Choroid plexus epithelial cell (primary cell): ENCODE data around the gene FHOD1.

Source experiments
- DNase-seq: peaks from one replicate; pipeline ENCODE4 v3.0.0-alpha.2; 2010; ENCODE audit warnings: low read depth
- H3K4me3 ChIP-seq: 2 replicates; pipeline ENCODE4 v1.5.1; 2011; ENCODE audit warnings: low read depth, mild to moderate bottlenecking, control low read depth, low read length, moderate library complexity
- TF ChIP-seq, protein P1 (sequence below): conservative IDR thresholded peaks from 2 replicates; pipeline ENCODE4 v1.5.1; 2011; ENCODE audit warnings: low read depth, mild to moderate bottlenecking, control low read depth, inconsistent platforms, low read length, moderate library complexity

FHOD1 gene

DNA sequence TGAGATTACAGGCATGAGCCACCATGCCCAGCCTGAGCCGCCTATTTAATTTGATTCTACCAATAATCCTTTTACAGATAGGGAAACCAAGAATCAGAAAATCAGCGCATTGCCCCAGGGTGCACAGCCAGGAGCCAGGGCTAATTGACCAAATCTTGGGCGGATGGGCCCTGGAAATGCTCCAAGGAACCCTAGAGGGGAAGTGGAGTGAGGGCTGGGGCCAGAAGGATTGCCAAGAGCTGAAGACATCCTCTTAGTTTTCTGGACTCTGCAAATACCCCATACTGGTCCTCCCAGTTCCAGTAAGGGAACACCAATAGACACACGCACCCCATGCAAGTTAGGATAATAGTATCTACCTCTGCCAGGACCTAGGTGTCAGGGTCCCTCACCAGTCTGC is 3.8 kb downstream of the FHOD1 start:
- no peak for DNase-seq
- TF ChIP-seq, protein P1, sequence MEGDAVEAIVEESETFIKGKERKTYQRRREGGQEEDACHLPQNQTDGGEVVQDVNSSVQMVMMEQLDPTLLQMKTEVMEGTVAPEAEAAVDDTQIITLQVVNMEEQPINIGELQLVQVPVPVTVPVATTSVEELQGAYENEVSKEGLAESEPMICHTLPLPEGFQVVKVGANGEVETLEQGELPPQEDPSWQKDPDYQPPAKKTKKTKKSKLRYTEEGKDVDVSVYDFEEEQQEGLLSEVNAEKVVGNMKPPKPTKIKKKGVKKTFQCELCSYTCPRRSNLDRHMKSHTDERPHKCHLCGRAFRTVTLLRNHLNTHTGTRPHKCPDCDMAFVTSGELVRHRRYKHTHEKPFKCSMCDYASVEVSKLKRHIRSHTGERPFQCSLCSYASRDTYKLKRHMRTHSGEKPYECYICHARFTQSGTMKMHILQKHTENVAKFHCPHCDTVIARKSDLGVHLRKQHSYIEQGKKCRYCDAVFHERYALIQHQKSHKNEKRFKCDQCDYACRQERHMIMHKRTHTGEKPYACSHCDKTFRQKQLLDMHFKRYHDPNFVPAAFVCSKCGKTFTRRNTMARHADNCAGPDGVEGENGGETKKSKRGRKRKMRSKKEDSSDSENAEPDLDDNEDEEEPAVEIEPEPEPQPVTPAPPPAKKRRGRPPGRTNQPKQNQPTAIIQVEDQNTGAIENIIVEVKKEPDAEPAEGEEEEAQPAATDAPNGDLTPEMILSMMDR: no peak
- no peak overlapping the region for H3K4me3 ChIP-seq

DNA sequence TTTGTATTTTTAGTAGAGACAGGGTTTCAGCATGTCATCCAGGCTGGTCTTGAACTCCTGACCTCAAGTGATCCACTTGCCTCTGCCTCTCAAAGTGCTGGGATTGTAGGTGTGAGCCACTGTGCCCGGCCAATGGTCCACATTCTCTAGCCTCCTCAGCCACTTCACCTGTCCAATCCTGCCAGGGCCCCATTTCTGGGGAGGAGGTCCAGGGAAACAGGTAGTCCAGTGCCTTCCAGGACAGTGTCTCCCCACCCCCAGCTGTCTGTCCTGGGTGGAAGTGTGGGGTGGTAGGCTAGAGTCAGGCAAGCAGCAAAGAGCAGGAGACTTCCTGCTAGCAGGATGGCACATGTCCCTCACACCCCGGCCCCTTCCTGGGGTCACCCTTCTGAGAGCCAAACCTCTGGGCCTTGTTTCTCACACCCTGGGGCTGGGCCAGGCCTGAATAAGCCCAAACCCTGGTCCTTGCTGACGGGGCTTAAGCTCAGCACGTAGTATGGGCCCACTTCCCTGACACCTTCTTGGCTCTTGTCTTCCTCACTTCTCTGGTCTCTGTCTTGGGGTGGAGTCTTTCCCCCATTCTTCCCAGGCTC is 5.0 kb downstream of the FHOD1 start:
- no peak overlapping the region for H3K4me3 ChIP-seq
- TF ChIP-seq, protein P1: no peak
- DNase-seq: no peak

DNA sequence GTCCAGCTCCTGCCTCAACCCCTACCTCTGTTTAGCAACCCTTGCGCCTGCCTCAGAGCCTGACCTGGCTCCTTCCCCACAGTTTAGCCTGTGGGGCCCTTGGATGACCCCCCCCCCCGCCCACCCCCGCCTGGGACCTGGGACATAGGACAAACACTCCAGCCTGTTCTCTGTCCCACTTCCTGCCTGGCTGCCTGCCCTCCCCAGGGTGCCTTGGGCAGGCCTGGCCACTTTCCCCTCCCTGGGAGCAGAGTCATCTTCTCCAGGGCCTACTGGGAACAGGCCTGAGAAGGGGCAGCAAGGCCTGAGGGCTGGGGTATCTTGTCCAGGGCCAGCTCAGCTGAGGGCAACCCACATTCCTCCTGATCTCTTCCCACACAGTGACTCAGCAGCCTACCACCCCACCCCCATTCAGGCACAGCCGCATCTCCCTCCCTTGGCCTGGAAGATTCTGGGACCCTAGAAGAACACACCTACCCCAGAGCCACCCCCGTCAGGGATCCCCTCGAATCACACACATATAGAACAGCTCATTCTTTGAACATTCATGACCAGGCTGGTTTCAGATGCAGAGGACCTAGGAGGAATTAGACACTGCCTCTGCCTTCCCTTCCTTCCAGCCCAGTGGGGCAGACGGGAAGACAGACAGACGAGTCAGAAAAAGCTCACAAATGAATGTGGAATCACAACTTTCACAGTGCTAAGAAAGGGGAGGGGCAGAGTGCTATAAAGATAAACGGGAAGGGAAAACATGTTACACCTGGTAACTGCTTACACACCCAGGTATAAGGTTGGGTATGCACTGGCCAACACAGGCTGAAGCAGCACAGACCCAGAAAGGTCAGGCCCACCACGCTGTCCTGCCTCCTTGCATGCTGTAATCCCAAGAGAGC is 6.0 kb downstream of the FHOD1 start:
- DNase-seq: peak; percentile 73
- no peak overlapping the region for H3K4me3 ChIP-seq
- TF ChIP-seq, protein P1: no peak

DNA sequence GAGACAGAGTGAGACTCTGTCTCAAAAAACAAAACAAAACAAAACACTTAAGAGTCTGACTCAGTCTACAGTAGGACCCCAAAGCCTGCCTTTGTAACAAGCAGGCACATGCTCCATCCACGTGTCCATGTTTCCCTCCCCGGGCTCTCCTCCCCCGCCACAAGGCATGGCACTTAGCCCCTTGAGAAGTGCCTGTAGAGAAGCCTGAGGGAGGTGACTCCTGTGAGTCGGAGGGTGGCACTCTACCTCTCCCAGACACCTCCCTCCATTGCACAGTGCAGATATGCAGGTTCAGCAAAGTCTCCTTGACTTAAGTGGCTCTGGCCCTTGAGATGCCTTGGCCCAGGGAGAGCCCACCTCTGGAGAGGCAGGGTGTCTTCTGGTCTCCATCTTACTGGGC is 6.8 kb downstream of the FHOD1 start:
- no peak overlapping the region for H3K4me3 ChIP-seq
- TF ChIP-seq, protein P1: no peak
- peak; percentile 27 for DNase-seq

DNA sequence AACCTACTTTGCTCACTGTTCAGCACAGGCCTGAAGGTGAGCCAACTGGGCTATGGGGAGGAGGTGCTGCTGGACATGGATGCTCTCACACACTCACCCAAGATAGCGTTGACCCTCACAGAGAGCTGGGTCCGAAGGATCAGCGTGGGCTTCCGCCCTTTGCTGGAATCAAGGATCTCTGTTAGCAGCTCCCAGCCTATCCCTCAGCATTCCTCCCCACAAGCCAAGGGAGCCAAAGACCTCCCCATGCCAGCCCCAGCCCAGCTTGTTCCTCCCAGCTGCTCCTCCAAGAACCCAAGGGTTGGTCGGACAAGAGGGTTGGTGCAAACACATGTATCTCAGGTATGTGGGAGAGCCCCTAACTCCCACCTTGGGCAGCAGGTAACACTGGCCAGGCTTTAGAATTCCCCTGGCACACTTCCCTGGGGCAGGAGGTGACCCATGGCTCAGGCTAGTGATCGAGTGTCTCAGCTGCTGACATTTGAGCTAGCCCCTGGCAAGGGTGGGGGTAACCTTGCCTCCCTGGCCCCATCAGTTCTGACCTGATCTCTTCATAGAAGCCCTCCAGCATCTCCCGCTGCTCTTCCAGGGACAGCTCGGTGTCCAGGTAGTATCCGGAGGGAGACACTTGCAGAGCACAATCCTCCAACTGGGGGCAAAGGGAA is 8.3 kb downstream of the FHOD1 start:
- DNase-seq: no peak
- TF ChIP-seq, protein P1: no peak
- no peak overlapping the region for H3K4me3 ChIP-seq

DNA sequence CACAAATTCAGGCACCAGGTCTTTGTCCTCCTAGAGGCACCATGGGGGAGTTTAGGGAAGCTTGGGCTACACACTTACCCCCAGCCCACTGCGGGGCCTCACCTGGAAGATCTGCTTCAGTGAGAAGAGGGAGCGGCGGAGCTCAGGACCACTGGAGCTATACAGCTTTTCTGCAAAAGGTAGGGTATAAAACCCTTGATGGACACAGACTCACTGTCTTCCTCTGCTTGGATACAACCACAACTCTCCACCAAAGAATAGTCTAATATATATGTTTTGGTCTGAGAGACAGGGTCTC is 9.1 kb downstream of the FHOD1 start:
- DNase-seq: no peak
- H3K4me3 ChIP-seq: no peak overlapping the region
- TF ChIP-seq, protein P1: no peak
